ENCODE data around the gene HBE1. TPM values are rescaled to one million over a fixed set of nuclear protein-coding genes. Genes with fewer than 3 reads are reported as not detected.
"Not testable (repeated sequence)": the region's sequence is repeated elsewhere in the genome, so short reads cannot be mapped to it uniquely, and the experiment has no call there.

Gene HBE1
- total and polyA plus RNA-seq, 10 donors, result 0.21 to 1.8 (median 0.37) TPM; not detected in 5

- intact Hi-C loops (cut with DNase I; ENCODE audit: low total_unique reads), result no loop called here
- H3K4me3 ChIP-seq, result no peak overlapping the region
- H3K4me1 ChIP-seq, result no peaks in the 10 kb centered on the region
- no peak for DNase-seq
- H3K27me3 ChIP-seq (replicated peaks in 1 of 7), result no peaks in the 10 kb centered on the region
- no peak for TF ChIP-seq POLR2AphosphoS5 (IDR thresholded peaks at IDR 0.05)
- no peak for TF ChIP-seq POLR2A (IDR thresholded peaks at IDR 0.05)
- TF ChIP-seq CTCF (IDR thresholded peaks at IDR 0.05 in 8 of 11, conservative IDR thresholded peaks at IDR 0.05 in 3 of 11), result no peak
- H3K27ac ChIP-seq, result no peak overlapping the region
- 72 to 88% (median 80%) methylated on average over 7 of the region's 7 CpGs for WGBS, 5 donors
- no peaks in the 10 kb centered on the region for H3K36me3 ChIP-seq
- peaks cover 0 to 23% (median 8%) of the 10 kb centered on the region in 8 donors for H3K9me3 ChIP-seq
Measured at GRCh38 chr11:5258543-5259262, 11.0 kb downstream of the HBE1 start.

GRCh38 chr11:5257296-5257695, 12.4 kb downstream of the HBE1 start:
- H3K4me3 ChIP-seq, result no peak overlapping the region
- no peak for DNase-seq
- no peaks in the 10 kb centered on the region for H3K4me1 ChIP-seq
- no peak for TF ChIP-seq POLR2AphosphoS5 (IDR thresholded peaks at IDR 0.05)
- TF ChIP-seq CTCF (IDR thresholded peaks at IDR 0.05 in 8 of 11, conservative IDR thresholded peaks at IDR 0.05 in 3 of 11), result no peak
- TF ChIP-seq POLR2A (IDR thresholded peaks at IDR 0.05), result no peak
- H3K36me3 ChIP-seq, result no peaks in the 10 kb centered on the region
- H3K27me3 ChIP-seq (replicated peaks in 1 of 7), result no peaks in the 10 kb centered on the region
- peaks cover 0 to 23% (median 8%) of the 10 kb centered on the region in 8 donors for H3K9me3 ChIP-seq
- intact Hi-C loops (cut with DNase I; ENCODE audit: low total_unique reads), result no loop called here
- 48 to 74% (median 62%) methylated on average over 2 of the region's 2 CpGs for WGBS, 5 donors
- no peak overlapping the region for H3K27ac ChIP-seq

GRCh38 chr11:5254646-5255413, 14.9 kb downstream of the HBE1 start, which contains the start of gene HBG2:
HBG2 (minus strand) TSS chr11:5254781; CDS start chr11:5254728, 53 bp downstream.
- H3K27me3 ChIP-seq (replicated peaks in 1 of 7); DNase-seq; H3K27ac ChIP-seq; H3K4me1 ChIP-seq; intact Hi-C loops (cut with DNase I; ENCODE audit: low total_unique reads); H3K4me3 ChIP-seq; H3K36me3 ChIP-seq: not testable (repeated sequence)
- H3K9me3 ChIP-seq, result peaks cover 0 to 11% (median 3%) of the 10 kb centered on the region in 8 donors
- 69 to 85% (median 79%) methylated on average over 4 of the region's 9 CpGs for WGBS, 5 donors

- H3K4me1 ChIP-seq; H3K27me3 ChIP-seq (replicated peaks in 1 of 7); H3K36me3 ChIP-seq; H3K27ac ChIP-seq; intact Hi-C loops (cut with DNase I; ENCODE audit: low total_unique reads); H3K4me3 ChIP-seq; H3K9me3 ChIP-seq; DNase-seq: not testable (repeated sequence)
- 72 to 86% (median 78%) methylated on average over 2 of the region's 2 CpGs for WGBS, 5 donors
Measured at GRCh38 chr11:5254023-5254422, 15.7 kb downstream of the HBE1 start.

- H3K4me3 ChIP-seq; H3K36me3 ChIP-seq; H3K4me1 ChIP-seq; intact Hi-C loops (cut with DNase I; ENCODE audit: low total_unique reads); DNase-seq; H3K27ac ChIP-seq; H3K9me3 ChIP-seq; H3K27me3 ChIP-seq (replicated peaks in 1 of 7): not testable (repeated sequence)
- 70 to 92% (median 90%) methylated on average over 5 of the region's 5 CpGs for WGBS, 5 donors
Measured at GRCh38 chr11:5253440-5253839, 16.3 kb downstream of the HBE1 start.

Data from spleen (tissue), 11 donors.